OCI-LY1 (cell line): ENCODE measurements around the gene FBRS.

Experiments used
- H2AFZ ChIP-seq: fragments of 200-600 bp; sonication (generic), shearing (Covaris generic); 2 replicates; pipeline ENCODE4 v1.6.0; 2014; ENCODE audit warnings: antibody characterized with exemption, mild to moderate bottlenecking, low read length
- H3F3A ChIP-seq: fragments of 200-600 bp; sonication (generic), shearing (Covaris generic); 2 replicates; pipeline ENCODE4 v1.6.0; 2014; ENCODE audit warnings: mild to moderate bottlenecking, antibody characterized with exemption, low read length, moderate library complexity; ENCODE audit not compliant: insufficient read depth
- H3K27ac ChIP-seq: fragments of 200-600 bp; sonication (generic); 2 replicates; pipeline ENCODE4 v1.5.1; 2014; ENCODE audit warnings: low read length, mixed run types, mild to moderate bottlenecking, low read depth; ENCODE audit not compliant: poor library complexity, severe bottlenecking
- H3K27me3 ChIP-seq: fragments of 200-600 bp; sonication (generic); 2 replicates; pipeline ENCODE4 v1.6.0; 2014; ENCODE audit warnings: antibody characterized with exemption, mild to moderate bottlenecking, low read length, moderate library complexity; ENCODE audit not compliant: insufficient read depth
- H3K36me3 ChIP-seq: fragments of 200-600 bp; sonication (generic); 2 replicates; pipeline ENCODE4 v1.6.1; 2014; ENCODE audit warnings: mild to moderate bottlenecking, antibody characterized with exemption, low read length, moderate library complexity, mixed read lengths; ENCODE audit not compliant: insufficient read depth
- H3K4me1 ChIP-seq: fragments of 200-600 bp; sonication (generic); 2 replicates; pipeline ENCODE4 v1.5.1; 2014; ENCODE audit warnings: mild to moderate bottlenecking, low read length, moderate library complexity; ENCODE audit not compliant: insufficient read depth, severe bottlenecking
- H3K4me2 ChIP-seq: fragments of 200-600 bp; sonication (generic), shearing (Covaris generic); 2 replicates; pipeline ENCODE4 v1.6.1; 2014; ENCODE audit warnings: low read length
- H3K4me3 ChIP-seq: fragments of 200-600 bp; sonication (generic); 2 replicates; pipeline ENCODE4 v1.5.1; 2014; ENCODE audit warnings: low read length, low read depth, mild to moderate bottlenecking, mixed read lengths; ENCODE audit not compliant: poor library complexity, severe bottlenecking
- H3K79me2 ChIP-seq: fragments of 200-600 bp; shearing (Covaris generic); 2 replicates; pipeline ENCODE4 v1.6.1; 2016; ENCODE audit warnings: mixed run types, low read length, mixed read lengths; ENCODE audit not compliant: insufficient read depth
- H3K9ac ChIP-seq: fragments of 200-600 bp; sonication (generic), shearing (Covaris generic); 2 replicates; pipeline ENCODE4 v1.6.1; 2014; ENCODE audit warnings: mild to moderate bottlenecking, low read length, mixed read lengths
- H3K9me2 ChIP-seq: fragments of 200-600 bp; sonication (generic), shearing (Covaris generic); 2 replicates; pipeline ENCODE4 v1.6.1; 2014; ENCODE audit warnings: low read depth, mild to moderate bottlenecking, low read length, mixed read lengths
- H3K9me3 ChIP-seq: fragments of 200-600 bp; shearing (Covaris generic); 2 replicates; pipeline ENCODE4 v1.6.1; 2014; ENCODE audit warnings: low read length, mixed read lengths
- H4K20me1 ChIP-seq: fragments of 200-600 bp; sonication (generic), shearing (Covaris generic); 2 replicates; pipeline ENCODE4 v1.6.0; 2016; ENCODE audit warnings: mild to moderate bottlenecking, low read length; ENCODE audit not compliant: insufficient read depth
- CTCF ChIP-seq: fragments of 200-600 bp; sonication (generic), shearing (Covaris generic); IDR thresholded peaks from 2 replicates; pipeline ENCODE4 v1.5.1; 2017; ENCODE audit warnings: mild to moderate bottlenecking, antibody characterized with exemption, low read length, moderate library complexity, mixed read lengths
- EZH2 ChIP-seq: fragments of 200-600 bp; sonication (generic), shearing (Covaris generic); IDR thresholded peaks from 2 replicates; pipeline ENCODE4 v1.8.0; 2017; ENCODE audit warnings: borderline replicate concordance, mixed run types, mild to moderate bottlenecking, antibody characterized with exemption, low read length, moderate library complexity, mixed read lengths

The FBRS gene

DNA sequence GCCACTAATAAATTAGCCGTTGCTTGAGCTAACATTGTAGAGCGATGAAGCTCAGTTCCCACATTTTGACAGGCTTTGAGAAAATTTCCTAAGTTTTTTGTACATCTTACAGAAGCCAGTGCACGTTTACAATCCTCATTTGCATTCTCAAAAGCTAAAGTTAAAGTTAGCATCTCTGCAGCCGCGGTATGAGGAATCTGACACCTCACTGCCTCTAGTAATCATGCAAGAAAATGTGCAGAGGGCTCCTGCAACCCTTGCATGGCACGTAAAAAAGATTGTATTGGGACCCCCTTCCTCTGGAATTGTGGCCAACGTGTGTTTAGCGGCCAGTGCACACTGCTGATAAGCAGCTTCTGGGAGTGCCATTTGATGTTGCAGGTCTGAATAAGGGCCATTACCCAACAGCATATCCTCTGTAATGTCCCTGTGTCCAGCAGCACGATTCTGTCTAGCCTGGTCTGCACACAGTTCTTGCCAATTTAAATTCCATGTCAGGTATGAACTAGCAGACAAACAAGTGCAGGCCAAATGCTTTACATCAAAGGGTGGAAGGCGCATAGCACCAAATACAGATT is 35.7 kb upstream of the FBRS start:
- TF ChIP-seq EZH2 (no peak), CTCF (no peak)
- Histone ChIP-seq H3K4me3 (no peak overlapping the region), H3K27me3 (peaks cover 4% of the 10 kb centered on the region; the same call in 1 of the 2 replicates), H3F3A (no peaks in the 10 kb centered on the region), H3K9me2 (no peaks in the 10 kb centered on the region), H2AFZ (no peak overlapping the region), H3K9me3 (no peaks in the 10 kb centered on the region; the same call in 1 of the 2 replicates), H3K4me1 (no peaks in the 10 kb centered on the region), H3K27ac (no peak overlapping the region), H3K9ac (no peak overlapping the region), H4K20me1 (no peaks in the 10 kb centered on the region), H3K36me3 (no peaks in the 10 kb centered on the region; the same call in 1 of the 2 replicates), H3K79me2 (no peaks in the 10 kb centered on the region), H3K4me2 (no peak overlapping the region)

GRCh38 chr16:30623536-30624283 is 34.5 kb upstream of the FBRS start:
- Histone ChIP-seq H2AFZ (no peak overlapping the region), H3K27ac (no peak overlapping the region), H3F3A (no peaks in the 10 kb centered on the region), H3K9ac (no peak overlapping the region), H3K79me2 (no peaks in the 10 kb centered on the region), H4K20me1 (no peaks in the 10 kb centered on the region), H3K4me3 (no peak overlapping the region), H3K9me3 (no peaks in the 10 kb centered on the region), H3K27me3 (peaks cover 4% of the 10 kb centered on the region; the same call in 1 of the 2 replicates), H3K9me2 (no peaks in the 10 kb centered on the region), H3K4me2 (no peak overlapping the region), H3K36me3 (no peaks in the 10 kb centered on the region; the same call in 1 of the 2 replicates), H3K4me1 (peaks cover 3% of the 10 kb centered on the region)
- TF ChIP-seq EZH2, result no peak
- no peak for TF ChIP-seq CTCF

- TF ChIP-seq CTCF (no peak), EZH2 (no peak)
- Histone ChIP-seq H3K4me2 (no peak overlapping the region), H3K36me3 (no peaks in the 10 kb centered on the region; the same call in 1 of the 2 replicates), H2AFZ (no peak overlapping the region; the same call in 1 of the 2 replicates), H3K9ac (no peak overlapping the region), H3K27me3 (peaks cover 4% of the 10 kb centered on the region; the same call in 1 of the 2 replicates), H3K4me3 (no peak overlapping the region), H3K79me2 (no peaks in the 10 kb centered on the region), H3F3A (no peaks in the 10 kb centered on the region), H3K9me3 (no peaks in the 10 kb centered on the region), H4K20me1 (no peaks in the 10 kb centered on the region), H3K27ac (no peak overlapping the region), H3K9me2 (no peaks in the 10 kb centered on the region), H3K4me1 (peaks cover 3% of the 10 kb centered on the region)
Measured at GRCh38 chr16:30626236-30626635, 32.0 kb upstream of the FBRS start.
